T-helper 9 cell (primary cell): ENCODE measurements around the gene NUDT14.
A peak's percentile ranks its signal among the peaks of the same experiment; 100 is the strongest.

Experiments used
- DNase-seq: peaks from one replicate; pipeline ENCODE4 v3.0.0-alpha.2; 2020

NUDT14 gene

GRCh38 chr14:105211758-105212089 is 30.6 kb upstream of the NUDT14 start:
- DNase-seq = no peak

DNA sequence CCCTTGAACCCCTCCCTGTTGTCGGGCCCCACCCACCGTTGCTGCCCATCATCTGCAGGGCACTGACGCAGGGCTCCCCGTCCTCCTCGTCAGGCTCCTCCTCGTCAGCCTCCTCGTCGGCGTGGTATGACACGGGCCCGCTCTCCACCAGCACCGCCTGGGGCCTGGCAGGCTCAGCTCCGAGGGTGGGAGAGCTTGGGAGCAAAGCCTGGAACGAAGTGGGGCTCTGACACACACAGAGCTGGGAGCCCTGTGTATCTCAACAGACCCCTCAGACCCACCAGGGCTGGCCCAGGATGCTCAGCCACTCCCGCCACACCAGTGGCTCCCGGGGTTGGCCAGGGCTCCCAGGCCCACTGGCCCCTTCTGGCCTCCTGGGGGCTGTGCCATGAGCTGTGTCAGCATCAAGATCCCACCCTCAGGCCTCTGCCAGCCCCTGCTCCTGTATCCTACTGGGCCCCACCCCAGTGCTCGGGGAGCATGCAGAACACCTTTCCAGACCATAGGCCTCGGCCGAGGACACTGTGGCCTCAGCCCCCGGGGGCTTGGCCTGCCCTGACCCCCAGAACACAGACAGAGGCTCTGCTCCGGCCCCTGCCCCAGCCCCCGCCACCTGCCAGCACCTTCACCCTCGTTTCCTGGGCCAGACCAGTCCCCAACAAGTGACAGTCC is 30.1 kb upstream of the NUDT14 start:
- no peak for DNase-seq

- no peak for DNase-seq
Observed at GRCh38 chr14:105210266-105211025, 29.3 kb upstream of the NUDT14 start.

DNA sequence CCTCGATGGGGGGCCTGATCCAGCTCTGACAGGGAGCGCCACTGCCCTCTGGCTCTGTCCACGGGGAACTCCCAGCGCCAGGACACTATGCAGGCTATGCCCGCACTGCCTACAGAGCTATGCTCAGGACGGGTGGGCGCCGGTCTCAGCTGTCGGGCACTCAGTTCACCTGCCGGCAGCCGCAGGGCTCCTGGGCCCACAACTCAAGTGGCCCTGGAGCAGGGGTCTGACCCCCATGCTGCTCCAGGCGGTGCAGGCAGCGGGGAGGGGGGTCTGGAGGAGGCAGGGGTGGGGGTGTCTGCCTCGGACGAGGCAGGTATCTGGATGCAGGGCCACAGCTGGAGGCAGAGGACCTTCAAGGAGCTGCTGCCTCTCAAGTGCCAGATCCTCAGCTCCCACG is 28.5 kb upstream of the NUDT14 start:
- no peak for DNase-seq

- no peak for DNase-seq
Observed at GRCh38 chr14:105209091-105209490, 28.0 kb upstream of the NUDT14 start.

GRCh38 chr14:105208738-105209075 is 27.6 kb upstream of the NUDT14 start:
- DNase-seq = no peak

DNA sequence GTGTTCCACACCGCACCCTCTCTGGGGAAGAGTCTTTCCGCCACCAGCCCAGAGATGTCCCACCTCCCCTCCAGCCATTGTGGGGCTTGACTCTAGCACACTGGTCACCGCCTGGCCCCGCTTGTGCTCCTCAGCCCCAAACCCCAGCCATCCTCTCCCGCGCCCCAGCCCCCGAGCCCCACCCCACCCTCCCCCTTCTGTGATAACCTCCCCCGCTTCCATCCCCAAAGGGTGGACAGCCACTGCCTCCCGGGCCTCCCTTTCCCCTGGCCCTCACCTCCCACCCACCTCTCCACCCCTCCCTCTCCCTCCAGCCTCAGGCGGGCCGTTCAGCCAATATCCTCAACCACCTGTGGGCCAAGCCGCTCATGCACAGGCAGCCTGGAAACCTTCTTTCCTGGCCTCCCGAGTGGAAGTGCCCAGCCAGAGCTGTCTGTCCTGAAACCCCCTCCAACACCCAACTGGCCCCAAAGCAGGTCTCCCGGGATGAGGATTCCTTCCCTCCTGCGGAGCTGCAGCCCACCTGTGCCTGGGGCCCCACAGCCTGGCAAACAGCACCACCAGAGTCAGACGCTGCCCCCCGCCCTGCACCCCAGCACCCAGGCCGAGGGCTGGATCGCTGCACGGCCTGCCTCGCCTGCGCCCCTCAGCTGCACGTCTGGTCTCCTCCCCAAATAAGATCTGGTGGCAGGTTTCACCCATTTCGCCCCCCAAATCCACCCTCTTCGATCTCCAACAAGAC is 27.1 kb upstream of the NUDT14 start:
- no peak for DNase-seq

GRCh38 chr14:105207460-105207901 is 26.4 kb upstream of the NUDT14 start:
- no peak for DNase-seq

GRCh38 chr14:105206873-105207272 is 25.8 kb upstream of the NUDT14 start:
- no peak for DNase-seq

- DNase-seq = no peak
Observed at GRCh38 chr14:105205673-105206208, 24.6 kb upstream of the NUDT14 start.

DNA sequence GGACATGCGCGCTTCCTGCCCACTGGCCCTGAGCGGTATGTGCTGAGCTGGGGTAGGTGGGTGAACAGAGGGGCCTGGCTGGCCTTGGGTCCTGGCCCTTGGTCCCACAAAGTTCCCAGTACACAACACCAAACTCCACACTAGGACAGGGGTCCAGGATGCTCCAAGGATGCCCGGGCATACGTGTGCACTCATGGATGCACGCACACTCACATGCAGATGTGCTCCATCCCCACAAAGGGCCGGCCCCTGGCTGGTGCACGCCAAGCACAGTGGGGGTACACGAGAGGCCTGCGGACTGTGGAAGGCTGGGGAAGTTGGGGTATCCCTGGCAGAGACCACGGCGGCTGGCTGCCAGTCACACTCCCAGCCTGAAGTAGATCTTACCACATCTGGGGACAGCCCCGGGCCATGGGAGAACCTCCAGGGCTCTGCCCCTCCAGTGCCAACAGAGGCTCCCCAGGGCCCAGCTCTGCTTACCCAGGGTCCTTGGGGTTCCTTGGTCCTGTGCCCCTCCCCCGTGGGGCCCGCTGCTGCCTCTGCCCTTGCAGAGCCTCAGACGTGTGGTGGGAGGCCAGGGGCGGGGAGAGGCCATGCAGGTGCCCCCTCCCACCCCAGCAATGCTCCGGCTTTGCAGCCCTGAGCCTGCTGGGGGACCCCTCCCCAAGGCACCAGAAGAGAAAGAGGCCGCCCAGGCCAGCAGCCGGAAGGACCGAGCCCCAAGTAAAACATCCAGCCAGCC is 24.0 kb upstream of the NUDT14 start:
- no peak for DNase-seq

- no peak for DNase-seq
Observed at GRCh38 chr14:105204206-105204930, 23.3 kb upstream of the NUDT14 start.

GRCh38 chr14:105203701-105204100 is 22.6 kb upstream of the NUDT14 start:
- DNase-seq = no peak

- peak; percentile 65 for DNase-seq
Observed at GRCh38 chr14:105203057-105203531, 22.0 kb upstream of the NUDT14 start.

- DNase-seq = no peak
Observed at GRCh38 chr14:105201925-105202513, 20.9 kb upstream of the NUDT14 start.

GRCh38 chr14:105201156-105201924 is 20.2 kb upstream of the NUDT14 start:
- no peak for DNase-seq

- no peak for DNase-seq
Observed at GRCh38 chr14:105200641-105201040, 19.5 kb upstream of the NUDT14 start.

- DNase-seq = no peak
Observed at GRCh38 chr14:105200074-105200473, 19.0 kb upstream of the NUDT14 start.

- DNase-seq = no peak
Observed at GRCh38 chr14:105199093-105199492, 18.0 kb upstream of the NUDT14 start.

DNA sequence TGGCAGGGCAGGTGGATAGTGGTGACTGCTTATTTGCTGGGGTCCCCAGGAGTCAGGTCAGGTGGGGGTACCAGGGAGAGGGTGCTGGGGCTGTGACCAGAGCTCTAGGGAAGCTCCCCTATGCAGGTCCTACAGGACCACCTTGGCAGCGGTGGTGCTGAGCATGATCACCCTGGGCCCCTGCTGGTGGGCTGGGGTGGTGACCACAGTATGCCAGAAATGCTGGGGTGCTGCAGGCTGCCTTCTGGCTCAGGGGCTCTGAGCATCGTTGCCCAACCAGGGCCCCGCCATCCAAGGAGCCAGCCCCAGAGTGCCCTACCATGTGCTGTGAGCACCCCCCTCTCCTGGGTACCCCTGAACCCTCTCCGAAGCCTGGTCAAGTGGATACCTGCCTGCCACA is 17.5 kb upstream of the NUDT14 start:
- DNase-seq = no peak

DNA sequence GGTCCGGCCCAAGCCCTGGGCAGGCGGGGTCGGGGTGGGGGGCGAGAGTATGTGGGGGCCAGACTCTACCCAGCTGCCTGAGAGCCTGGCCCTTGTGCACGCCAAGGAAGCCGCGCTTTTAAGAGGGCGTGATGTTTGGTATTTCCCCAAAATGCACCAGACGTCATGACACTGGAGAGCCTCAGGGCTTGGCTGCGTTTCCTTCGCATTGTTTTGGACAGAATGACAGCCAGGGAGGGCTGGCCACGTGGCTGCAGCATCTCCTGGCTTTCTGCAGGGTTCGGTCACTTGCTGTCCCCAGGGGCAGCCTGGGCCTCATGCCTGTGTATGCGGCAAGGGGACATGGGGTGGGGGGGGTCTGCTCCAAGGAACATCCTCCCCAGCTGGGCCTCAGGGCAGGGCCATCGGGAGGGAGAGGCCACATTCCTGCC is 16.1 kb upstream of the NUDT14 start:
- DNase-seq = no peak
